WTC11 (cell line): Measurements from ENCODE around the gene CINP. TPM values are rescaled to one million over a fixed set of nuclear protein-coding genes. Genes with fewer than 3 reads are reported as not detected.

Experiments used
- ATAC-seq: fragments of 200-7000 bp; cut with Tn5 transposase; 2 replicates; pipeline ENCODE4 v1.10.0; 2021; ENCODE audit warnings: mild to moderate bottlenecking, moderate library complexity
- CTCF ChIA-PET: fragments of 300-600 bp; sonication (Branson Sonifier 250); formaldehyde crosslinking; loops from one replicate; lab custom pipeline; 2021; ENCODE audit warnings: antibody characterized with exemption; lab: Charles Lee
- POLR2A ChIA-PET: fragments of 350-600 bp; sonication (Branson Sonifier 250); formaldehyde crosslinking; loops from one replicate; lab custom pipeline; 2021; ENCODE audit warnings: antibody characterized with exemption; lab: Charles Lee
- DNase-seq: peaks from one replicate; pipeline ENCODE4 v3.0.0; 2021; ENCODE audit warnings: low spot score
- H3K27ac Mint-ChIP-seq: 2 replicates; pipeline ENCODE4 v1.8.0; 2021; ENCODE audit warnings: mixed read lengths
- H3K27me3 Mint-ChIP-seq: 2 replicates; pipeline ENCODE4 v1.8.0; 2021; ENCODE audit warnings: low read depth, mild to moderate bottlenecking, moderate library complexity, mixed read lengths
- H3K36me3 Mint-ChIP-seq: 2 replicates; pipeline ENCODE4 v1.8.0; 2021; ENCODE audit warnings: mixed read lengths
- H3K4me1 Mint-ChIP-seq: 2 replicates; pipeline ENCODE4 v1.8.0; 2022; ENCODE audit warnings: mixed read lengths
- H3K4me3 Mint-ChIP-seq: 2 replicates; pipeline ENCODE4 v1.8.0; 2021; ENCODE audit warnings: mild to moderate bottlenecking, moderate library complexity, mixed read lengths
- H3K9me3 Mint-ChIP-seq: 2 replicates; pipeline ENCODE4 v1.8.0; 2021; ENCODE audit warnings: mixed read lengths
- FOXP1 ChIP-seq: sonication (generic); formaldehyde crosslinking; IDR thresholded peaks from 2 replicates; pipeline ENCODE4 v1.8.0; 2022; ENCODE audit warnings: missing genetic modification reagents, mild to moderate bottlenecking, moderate library complexity, borderline replicate concordance
- GTF2I ChIP-seq: fragments of 250-450 bp; sonication (Bioruptor Pico); conservative IDR thresholded peaks from 2 replicates; pipeline ENCODE4 v1.4.0; 2021; ENCODE audit warnings: mild to moderate bottlenecking
- HMGA2 ChIP-seq: fragments of 250-450 bp; sonication (Bioruptor Pico); IDR thresholded peaks from 2 replicates; pipeline ENCODE4 v1.4.0; 2021; ENCODE audit warnings: mild to moderate bottlenecking, moderate library complexity
- JUN ChIP-seq: sonication (generic); formaldehyde crosslinking; IDR thresholded peaks from 2 replicates; pipeline ENCODE4 v1.8.0; 2023; ENCODE audit warnings: mild to moderate bottlenecking, missing genetic modification reagents
- KAT7 ChIP-seq: sonication (generic); formaldehyde crosslinking; IDR thresholded peaks from 2 replicates; pipeline ENCODE4 v1.8.1; 2023; ENCODE audit warnings: missing genetic modification reagents, mild to moderate bottlenecking, borderline replicate concordance
- NFATC4 ChIP-seq: fragments of 250-450 bp; sonication (Bioruptor Pico); IDR thresholded peaks from 2 replicates; pipeline ENCODE4 v1.9.0; 2021; ENCODE audit warnings: mild to moderate bottlenecking
- NR3C1 ChIP-seq: sonication (generic); formaldehyde crosslinking; conservative IDR thresholded peaks from 2 replicates; pipeline ENCODE4 v1.8.1; 2023; ENCODE audit warnings: low read depth, mild to moderate bottlenecking, missing genetic modification reagents
- OVOL2 ChIP-seq: fragments of 250-450 bp; sonication (Bioruptor Pico); IDR thresholded peaks from 2 replicates; pipeline ENCODE4 v1.9.0; 2021; ENCODE audit warnings: mild to moderate bottlenecking, borderline replicate concordance
- PRRX2 ChIP-seq: fragments of 250-450 bp; sonication (Bioruptor Pico); IDR thresholded peaks from 2 replicates; pipeline ENCODE4 v1.8.0; 2021; ENCODE audit warnings: mild to moderate bottlenecking
- RELA ChIP-seq: sonication (generic); formaldehyde crosslinking; IDR thresholded peaks from 2 replicates; pipeline ENCODE4 v1.8.1; 2022; ENCODE audit warnings: missing genetic modification reagents, mild to moderate bottlenecking, borderline replicate concordance
- SMAD3 ChIP-seq: sonication (generic); formaldehyde crosslinking; IDR thresholded peaks from 2 replicates; pipeline ENCODE4 v1.8.0; 2022; ENCODE audit warnings: missing genetic modification reagents, mild to moderate bottlenecking, borderline replicate concordance
- TP53 ChIP-seq: sonication (generic); formaldehyde crosslinking; IDR thresholded peaks from 2 replicates; pipeline ENCODE4 v1.8.1; 2023; ENCODE audit warnings: mild to moderate bottlenecking, missing genetic modification reagents
- ZBTB21 ChIP-seq: sonication (generic); formaldehyde crosslinking; IDR thresholded peaks from 2 replicates; pipeline ENCODE4 v1.8.1; 2023; ENCODE audit warnings: mild to moderate bottlenecking, missing genetic modification reagents, borderline replicate concordance
- ZNF232 ChIP-seq: sonication (generic); formaldehyde crosslinking; IDR thresholded peaks from 2 replicates; pipeline ENCODE4 v1.8.0; 2022; ENCODE audit warnings: mild to moderate bottlenecking, missing genetic modification reagents
- ZNF317 ChIP-seq: sonication (generic); formaldehyde crosslinking; IDR thresholded peaks from 2 replicates; pipeline ENCODE4 v1.8.1; 2023; ENCODE audit warnings: low read depth, mild to moderate bottlenecking, moderate library complexity, missing genetic modification reagents, borderline replicate concordance
- ZNF416 ChIP-seq: fragments of 250-450 bp; sonication (Bioruptor Pico); IDR thresholded peaks from 2 replicates; pipeline ENCODE4 v1.9.0; 2021; ENCODE audit warnings: mild to moderate bottlenecking, inconsistent platforms
- ZNF671 ChIP-seq: fragments of 250-450 bp; sonication (Bioruptor Pico); IDR thresholded peaks from 2 replicates; pipeline ENCODE4 v1.8.0; 2021; ENCODE audit warnings: mild to moderate bottlenecking
- total RNA-seq: library from RNA; stranded (reverse); gene quantifications from 3 replicates; pipeline ENCODE4 v1.2.3, GENCODE V29; 2021
- TF ChIP-seq, protein P1 (sequence below): sonication (generic); formaldehyde crosslinking; IDR thresholded peaks from 2 replicates; pipeline ENCODE4 v1.8.1; 2023; ENCODE audit warnings: mild to moderate bottlenecking, missing genetic modification reagents
- TF ChIP-seq, protein P2 (sequence below): sonication (generic); formaldehyde crosslinking; IDR thresholded peaks from 2 replicates; pipeline ENCODE4 v1.8.1; 2022; ENCODE audit warnings: mild to moderate bottlenecking, missing genetic modification reagents, moderate library complexity, borderline replicate concordance
- TF ChIP-seq, protein P3 (sequence below): fragments of 250-450 bp; sonication (Bioruptor Pico); IDR thresholded peaks from 2 replicates; pipeline ENCODE4 v1.9.0; 2021; ENCODE audit warnings: mild to moderate bottlenecking
- TF ChIP-seq, protein P4 (sequence below): sonication (generic); formaldehyde crosslinking; conservative IDR thresholded peaks from 2 replicates; pipeline ENCODE4 v1.8.1; 2023; ENCODE audit warnings: mild to moderate bottlenecking, low read depth, missing genetic modification reagents, moderate library complexity
- TF ChIP-seq, protein P5 (sequence below): sonication (generic); formaldehyde crosslinking; IDR thresholded peaks from 2 replicates; pipeline ENCODE4 v1.8.0; 2022; ENCODE audit warnings: missing genetic modification reagents

CINP gene
- total RNA-seq, 1 experiment from 2014 or later: 38.3 TPM

DNA sequence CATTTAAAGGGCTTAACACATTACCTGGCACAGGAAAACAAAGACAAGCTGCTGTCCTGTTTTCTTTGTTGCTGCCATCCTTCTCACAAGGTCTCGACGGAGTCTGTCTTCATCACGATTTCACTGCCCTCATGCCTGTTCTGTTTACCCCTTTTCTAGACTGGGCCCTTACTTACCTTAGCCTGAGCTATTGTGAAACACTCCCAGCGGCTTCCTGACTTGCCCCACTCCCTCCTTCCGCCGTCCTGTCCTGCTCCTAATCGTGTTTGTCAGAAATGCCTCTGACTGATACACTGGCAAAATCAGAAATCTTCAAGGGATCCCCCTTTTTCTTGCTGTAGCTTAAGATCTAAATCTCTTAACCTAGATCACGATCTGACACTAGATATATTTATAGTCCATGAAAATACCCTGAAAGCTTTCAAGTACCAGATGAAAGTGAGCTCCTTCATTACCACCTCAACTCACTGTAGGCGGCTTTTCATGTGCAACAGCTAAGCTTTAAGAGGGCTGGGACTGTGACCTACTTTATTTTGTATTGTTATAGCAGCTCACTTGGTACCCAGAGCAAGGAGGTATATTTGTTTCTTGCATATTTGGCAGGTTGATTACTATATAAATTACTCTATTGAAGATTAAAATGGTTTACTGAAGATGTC lies 32.2 kb upstream of the CINP start:
- Mint-ChIP-seq H3K9me3 (peaks cover 13% of the 10 kb centered on the region), H3K27me3 (no peaks in the 10 kb centered on the region), H3K36me3 (peaks cover 19% of the 10 kb centered on the region), H3K27ac (peak overlapping the region; percentile 1), H3K4me1 (peaks cover 36% of the 10 kb centered on the region), H3K4me3 (peak overlapping the region; percentile 8; the same call in 1 of the 2 replicates)
- POLR2A ChIA-PET: no interaction called here
- TF ChIP-seq ZNF416 (CRISPR knock-in tag) (no peak), SMAD3 (CRISPR knock-in tag) (no peak), ZNF317 (CRISPR knock-in tag) (no peak), OVOL2 (CRISPR knock-in tag) (no peak), NFATC4 (CRISPR knock-in tag) (no peak), HMGA2 (CRISPR knock-in tag) (no peak), ZNF232 (no peak), ZBTB21 (no peak)
- TF ChIP-seq, protein P1, sequence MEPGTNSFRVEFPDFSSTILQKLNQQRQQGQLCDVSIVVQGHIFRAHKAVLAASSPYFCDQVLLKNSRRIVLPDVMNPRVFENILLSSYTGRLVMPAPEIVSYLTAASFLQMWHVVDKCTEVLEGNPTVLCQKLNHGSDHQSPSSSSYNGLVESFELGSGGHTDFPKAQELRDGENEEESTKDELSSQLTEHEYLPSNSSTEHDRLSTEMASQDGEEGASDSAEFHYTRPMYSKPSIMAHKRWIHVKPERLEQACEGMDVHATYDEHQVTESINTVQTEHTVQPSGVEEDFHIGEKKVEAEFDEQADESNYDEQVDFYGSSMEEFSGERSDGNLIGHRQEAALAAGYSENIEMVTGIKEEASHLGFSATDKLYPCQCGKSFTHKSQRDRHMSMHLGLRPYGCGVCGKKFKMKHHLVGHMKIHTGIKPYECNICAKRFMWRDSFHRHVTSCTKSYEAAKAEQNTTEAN (CRISPR knock-in tag): no peak
- TF ChIP-seq, protein P2, sequence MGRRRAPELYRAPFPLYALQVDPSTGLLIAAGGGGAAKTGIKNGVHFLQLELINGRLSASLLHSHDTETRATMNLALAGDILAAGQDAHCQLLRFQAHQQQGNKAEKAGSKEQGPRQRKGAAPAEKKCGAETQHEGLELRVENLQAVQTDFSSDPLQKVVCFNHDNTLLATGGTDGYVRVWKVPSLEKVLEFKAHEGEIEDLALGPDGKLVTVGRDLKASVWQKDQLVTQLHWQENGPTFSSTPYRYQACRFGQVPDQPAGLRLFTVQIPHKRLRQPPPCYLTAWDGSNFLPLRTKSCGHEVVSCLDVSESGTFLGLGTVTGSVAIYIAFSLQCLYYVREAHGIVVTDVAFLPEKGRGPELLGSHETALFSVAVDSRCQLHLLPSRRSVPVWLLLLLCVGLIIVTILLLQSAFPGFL (CRISPR knock-in tag): no peak
- ATAC-seq (peak; percentile 91), DNase-seq (no peak)
- CTCF ChIA-PET: interaction anchor here (0.6 to 1.7 kb wide), 3 partner anchors 12 to 223 kb away, joined by 5 to 9 read pairs (median 5); no protein-coding TSS in a partner anchor

DNA sequence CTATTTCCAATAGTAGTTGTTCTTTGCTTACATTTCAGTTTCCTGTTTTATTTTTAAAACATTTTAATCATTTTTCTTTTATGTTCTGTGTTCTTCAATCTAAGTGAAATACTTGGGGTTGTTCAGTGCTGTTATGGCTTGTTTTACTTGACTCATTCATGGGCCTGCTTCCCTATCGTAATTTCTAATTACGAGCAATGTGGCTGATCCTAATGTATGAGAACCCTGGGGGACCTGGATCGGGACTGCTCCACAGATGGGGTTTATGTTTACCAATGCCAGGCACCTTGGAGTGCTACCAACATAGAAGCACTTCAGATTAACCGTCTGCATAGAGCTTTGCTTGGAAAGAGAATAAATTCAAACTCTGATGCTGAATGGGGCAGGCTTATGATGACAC lies 29.8 kb upstream of the CINP start:
- Mint-ChIP-seq H3K27ac (peak overlapping the region; percentile 46; the same call in 1 of the 2 replicates), H3K27me3 (no peaks in the 10 kb centered on the region), H3K4me3 (no peak overlapping the region), H3K4me1 (peaks cover 39% of the 10 kb centered on the region)
- DNase-seq (no peak), ATAC-seq (no peak)
- ChIA-PET CTCF (interaction anchor here (0.8 to 1.2 kb wide), 2 partner anchors 45 to 296 kb away, joined by 3 to 4 read pairs; no protein-coding TSS in a partner anchor), POLR2A (no interaction called here)
- TF ChIP-seq ZNF671: no peak
- TF ChIP-seq, protein P3, sequence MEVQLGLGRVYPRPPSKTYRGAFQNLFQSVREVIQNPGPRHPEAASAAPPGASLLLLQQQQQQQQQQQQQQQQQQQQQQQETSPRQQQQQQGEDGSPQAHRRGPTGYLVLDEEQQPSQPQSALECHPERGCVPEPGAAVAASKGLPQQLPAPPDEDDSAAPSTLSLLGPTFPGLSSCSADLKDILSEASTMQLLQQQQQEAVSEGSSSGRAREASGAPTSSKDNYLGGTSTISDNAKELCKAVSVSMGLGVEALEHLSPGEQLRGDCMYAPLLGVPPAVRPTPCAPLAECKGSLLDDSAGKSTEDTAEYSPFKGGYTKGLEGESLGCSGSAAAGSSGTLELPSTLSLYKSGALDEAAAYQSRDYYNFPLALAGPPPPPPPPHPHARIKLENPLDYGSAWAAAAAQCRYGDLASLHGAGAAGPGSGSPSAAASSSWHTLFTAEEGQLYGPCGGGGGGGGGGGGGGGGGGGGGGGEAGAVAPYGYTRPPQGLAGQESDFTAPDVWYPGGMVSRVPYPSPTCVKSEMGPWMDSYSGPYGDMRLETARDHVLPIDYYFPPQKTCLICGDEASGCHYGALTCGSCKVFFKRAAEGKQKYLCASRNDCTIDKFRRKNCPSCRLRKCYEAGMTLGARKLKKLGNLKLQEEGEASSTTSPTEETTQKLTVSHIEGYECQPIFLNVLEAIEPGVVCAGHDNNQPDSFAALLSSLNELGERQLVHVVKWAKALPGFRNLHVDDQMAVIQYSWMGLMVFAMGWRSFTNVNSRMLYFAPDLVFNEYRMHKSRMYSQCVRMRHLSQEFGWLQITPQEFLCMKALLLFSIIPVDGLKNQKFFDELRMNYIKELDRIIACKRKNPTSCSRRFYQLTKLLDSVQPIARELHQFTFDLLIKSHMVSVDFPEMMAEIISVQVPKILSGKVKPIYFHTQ: no peak
- no peak for TF ChIP-seq ZNF232
- no peak for TF ChIP-seq PRRX2 (CRISPR knock-in tag)
- no peak for TF ChIP-seq TP53 (CRISPR knock-in tag)
- no peak for TF ChIP-seq KAT7
- TF ChIP-seq, protein P4, sequence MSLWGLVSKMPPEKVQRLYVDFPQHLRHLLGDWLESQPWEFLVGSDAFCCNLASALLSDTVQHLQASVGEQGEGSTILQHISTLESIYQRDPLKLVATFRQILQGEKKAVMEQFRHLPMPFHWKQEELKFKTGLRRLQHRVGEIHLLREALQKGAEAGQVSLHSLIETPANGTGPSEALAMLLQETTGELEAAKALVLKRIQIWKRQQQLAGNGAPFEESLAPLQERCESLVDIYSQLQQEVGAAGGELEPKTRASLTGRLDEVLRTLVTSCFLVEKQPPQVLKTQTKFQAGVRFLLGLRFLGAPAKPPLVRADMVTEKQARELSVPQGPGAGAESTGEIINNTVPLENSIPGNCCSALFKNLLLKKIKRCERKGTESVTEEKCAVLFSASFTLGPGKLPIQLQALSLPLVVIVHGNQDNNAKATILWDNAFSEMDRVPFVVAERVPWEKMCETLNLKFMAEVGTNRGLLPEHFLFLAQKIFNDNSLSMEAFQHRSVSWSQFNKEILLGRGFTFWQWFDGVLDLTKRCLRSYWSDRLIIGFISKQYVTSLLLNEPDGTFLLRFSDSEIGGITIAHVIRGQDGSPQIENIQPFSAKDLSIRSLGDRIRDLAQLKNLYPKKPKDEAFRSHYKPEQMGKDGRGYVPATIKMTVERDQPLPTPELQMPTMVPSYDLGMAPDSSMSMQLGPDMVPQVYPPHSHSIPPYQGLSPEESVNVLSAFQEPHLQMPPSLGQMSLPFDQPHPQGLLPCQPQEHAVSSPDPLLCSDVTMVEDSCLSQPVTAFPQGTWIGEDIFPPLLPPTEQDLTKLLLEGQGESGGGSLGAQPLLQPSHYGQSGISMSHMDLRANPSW (CRISPR knock-in tag): no peak
- TF ChIP-seq, protein P5, sequence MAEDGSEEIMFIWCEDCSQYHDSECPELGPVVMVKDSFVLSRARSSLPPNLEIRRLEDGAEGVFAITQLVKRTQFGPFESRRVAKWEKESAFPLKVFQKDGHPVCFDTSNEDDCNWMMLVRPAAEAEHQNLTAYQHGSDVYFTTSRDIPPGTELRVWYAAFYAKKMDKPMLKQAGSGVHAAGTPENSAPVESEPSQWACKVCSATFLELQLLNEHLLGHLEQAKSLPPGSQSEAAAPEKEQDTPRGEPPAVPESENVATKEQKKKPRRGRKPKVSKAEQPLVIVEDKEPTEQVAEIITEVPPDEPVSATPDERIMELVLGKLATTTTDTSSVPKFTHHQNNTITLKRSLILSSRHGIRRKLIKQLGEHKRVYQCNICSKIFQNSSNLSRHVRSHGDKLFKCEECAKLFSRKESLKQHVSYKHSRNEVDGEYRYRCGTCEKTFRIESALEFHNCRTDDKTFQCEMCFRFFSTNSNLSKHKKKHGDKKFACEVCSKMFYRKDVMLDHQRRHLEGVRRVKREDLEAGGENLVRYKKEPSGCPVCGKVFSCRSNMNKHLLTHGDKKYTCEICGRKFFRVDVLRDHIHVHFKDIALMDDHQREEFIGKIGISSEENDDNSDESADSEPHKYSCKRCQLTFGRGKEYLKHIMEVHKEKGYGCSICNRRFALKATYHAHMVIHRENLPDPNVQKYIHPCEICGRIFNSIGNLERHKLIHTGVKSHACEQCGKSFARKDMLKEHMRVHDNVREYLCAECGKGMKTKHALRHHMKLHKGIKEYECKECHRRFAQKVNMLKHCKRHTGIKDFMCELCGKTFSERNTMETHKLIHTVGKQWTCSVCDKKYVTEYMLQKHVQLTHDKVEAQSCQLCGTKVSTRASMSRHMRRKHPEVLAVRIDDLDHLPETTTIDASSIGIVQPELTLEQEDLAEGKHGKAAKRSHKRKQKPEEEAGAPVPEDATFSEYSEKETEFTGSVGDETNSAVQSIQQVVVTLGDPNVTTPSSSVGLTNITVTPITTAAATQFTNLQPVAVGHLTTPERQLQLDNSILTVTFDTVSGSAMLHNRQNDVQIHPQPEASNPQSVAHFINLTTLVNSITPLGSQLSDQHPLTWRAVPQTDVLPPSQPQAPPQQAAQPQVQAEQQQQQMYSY (CRISPR knock-in tag): no peak
- TF ChIP-seq NR3C1 (CRISPR knock-in tag): no peak
- no peak for TF ChIP-seq RELA (CRISPR knock-in tag)
- no peak for TF ChIP-seq ZNF416 (CRISPR knock-in tag)
- no peak for TF ChIP-seq FOXP1
- TF ChIP-seq GTF2I (CRISPR knock-in tag): no peak
- TF ChIP-seq JUN (CRISPR knock-in tag): no peak
- TF ChIP-seq ZNF317 (CRISPR knock-in tag): no peak
- TF ChIP-seq, all 79 proteins: peak for 0
- Mint-ChIP-seq H3K9me3 (no peaks in the 10 kb centered on the region), H3K36me3 (peaks cover 4% of the 10 kb centered on the region)
